ENCODE data around the gene DERA.
"Not testable (repeated sequence)": the region's sequence is repeated elsewhere in the genome, so short reads cannot be mapped to it uniquely, and the experiment has no call there.

DERA gene

DNA sequence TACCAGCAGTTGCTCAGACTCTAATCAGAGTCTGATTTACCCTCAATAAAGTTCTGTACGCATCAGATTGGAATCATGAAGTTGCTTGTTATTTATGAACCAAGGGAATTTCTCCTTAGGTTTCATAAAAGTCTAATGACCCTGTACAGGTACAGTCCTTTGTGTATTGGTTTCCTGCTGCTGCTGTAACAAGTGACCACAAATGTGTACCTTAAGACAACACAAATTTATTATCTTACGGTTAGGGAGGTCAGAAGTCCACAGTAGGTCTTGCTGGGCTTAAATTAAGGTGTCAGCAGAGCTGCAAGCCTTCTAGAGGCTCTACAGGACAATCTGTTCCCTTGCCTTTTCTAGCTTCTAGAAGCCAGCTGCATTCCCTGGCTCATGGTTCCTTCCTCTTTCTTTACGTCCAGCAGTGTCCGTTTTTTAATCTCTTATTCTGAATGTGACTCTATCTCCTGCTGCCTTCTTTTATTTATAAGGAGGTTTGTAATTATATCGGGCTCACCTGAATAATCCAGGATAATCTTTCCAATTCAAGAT lies 6.7 kb upstream of the DERA start:
- DNase-seq (ENCODE audit: low read depth) = no peak

DNA sequence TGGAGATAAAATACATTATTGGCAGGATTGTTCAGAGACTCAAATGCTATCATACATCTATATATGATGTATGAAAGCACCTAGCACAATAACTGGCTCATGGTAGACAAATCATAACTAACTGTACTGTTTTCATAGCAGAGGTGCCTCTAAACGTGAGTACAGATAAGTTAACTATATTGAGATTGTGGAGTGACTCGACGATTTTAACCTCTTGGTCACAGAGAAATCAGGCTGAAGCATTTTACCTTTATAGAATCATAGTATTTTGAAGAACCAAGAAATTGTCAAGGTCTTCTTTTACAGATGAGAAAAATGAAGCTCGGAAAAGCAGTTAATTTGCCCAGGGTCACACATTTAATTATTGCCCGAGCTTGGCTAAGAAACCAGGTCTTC lies 666 bp upstream of the DERA start:
- DNase-seq (ENCODE audit: low read depth) = no peak

DNA sequence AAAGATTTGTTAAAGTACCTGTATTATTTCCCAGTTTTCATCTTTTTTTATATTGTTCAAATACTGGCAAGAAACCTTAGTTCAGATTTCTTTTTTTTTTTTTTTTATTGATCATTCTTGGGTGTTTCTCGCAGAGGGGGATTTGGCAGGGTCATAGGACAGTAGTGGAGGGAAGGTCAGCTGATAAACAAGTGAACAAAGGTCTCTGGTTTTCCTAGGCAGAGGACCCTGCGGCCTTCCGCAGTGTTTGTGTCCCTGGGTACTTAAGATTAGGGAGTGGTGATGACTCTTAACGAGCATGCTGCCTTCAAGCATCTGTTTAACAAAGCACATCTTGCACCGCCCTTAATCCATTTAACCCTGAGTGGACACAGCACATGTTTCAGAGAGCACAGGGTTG lies 799 bp downstream of the DERA start:
- not testable (repeated sequence) for DNase-seq (ENCODE audit: low read depth)

DNA sequence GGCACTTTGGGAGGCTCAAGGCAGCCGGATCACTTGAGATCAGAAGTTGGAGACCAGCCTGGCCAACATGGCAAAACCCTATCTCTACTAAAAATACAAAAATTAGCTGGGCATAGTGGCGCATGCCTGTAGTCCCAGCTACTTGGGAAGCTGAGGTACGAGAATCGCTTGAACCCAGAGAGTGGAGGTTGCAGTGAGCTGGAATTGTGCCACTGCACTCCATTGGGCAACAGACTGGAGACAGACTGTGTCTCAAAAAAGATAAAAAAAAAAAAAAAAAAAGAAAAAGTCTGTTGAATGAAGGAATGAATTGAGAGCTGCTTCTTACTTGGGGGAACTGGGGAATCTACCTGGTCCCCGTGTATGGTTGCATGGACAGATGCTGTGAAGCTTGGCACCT lies 3.0 kb downstream of the DERA start:
- not testable (repeated sequence) for DNase-seq (ENCODE audit: low read depth)

DNA sequence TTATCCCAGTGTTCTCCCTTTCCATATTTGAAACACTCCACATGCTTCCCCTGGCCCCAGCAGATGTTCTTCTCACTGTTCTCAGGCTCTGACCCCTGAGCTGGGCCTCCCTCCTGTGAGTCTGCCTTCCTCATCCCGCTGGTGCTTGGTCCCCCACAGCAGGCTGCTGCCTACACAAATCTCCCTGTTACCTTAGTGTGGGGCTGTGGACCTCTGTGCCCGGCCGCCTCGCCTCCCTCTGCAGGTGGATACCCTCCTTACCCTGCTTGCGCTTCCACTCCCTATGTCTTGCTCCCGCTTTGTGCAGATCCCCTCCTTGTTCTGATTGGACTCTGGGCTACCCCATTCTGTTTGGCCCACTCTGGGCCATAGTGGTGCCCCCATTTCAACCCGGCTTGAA lies 6.9 kb downstream of the DERA start:
- DNase-seq (ENCODE audit: low read depth) = no peak

DNA sequence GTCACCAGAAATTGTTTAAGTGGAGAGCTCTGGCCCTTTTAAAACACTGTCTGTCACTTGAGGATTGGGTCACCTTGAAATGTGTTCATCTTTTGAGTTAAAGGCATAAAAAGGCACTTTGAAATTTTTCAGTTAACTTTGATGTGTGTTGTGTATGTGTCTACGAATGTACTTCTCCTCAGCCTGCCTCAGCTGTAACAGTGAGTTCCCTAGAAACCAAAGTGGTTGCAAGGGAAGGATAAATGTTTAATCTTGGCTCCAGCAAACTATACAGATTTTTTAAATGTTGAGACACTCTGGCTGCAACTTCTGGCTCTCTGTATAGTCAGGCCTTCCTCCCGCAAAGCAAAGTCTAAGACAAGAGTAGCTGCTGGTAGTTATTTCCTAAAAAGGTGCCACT lies 8.3 kb downstream of the DERA start:
- no peak for DNase-seq (ENCODE audit: low read depth)

DNA sequence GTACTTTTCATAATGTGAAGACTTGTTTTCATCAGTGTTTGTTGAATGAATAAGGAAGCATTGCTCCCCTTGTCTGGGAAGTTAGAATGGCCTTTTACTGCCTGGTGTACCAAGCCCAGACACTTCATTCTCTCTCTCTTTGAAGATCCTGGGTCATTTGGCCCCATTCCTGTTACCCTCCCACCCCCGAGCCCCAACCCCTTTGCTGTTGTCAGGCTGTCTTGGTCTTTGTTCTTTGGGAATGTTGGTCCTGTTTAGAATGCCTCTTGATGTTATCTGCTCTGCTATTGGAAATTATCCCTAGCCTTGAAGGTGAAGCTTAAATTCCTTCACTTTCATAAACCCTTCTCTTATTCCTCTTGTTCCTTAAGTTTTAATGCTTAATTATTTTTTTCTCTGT lies 13.8 kb downstream of the DERA start:
- no peak for DNase-seq (ENCODE audit: low read depth)

DNA sequence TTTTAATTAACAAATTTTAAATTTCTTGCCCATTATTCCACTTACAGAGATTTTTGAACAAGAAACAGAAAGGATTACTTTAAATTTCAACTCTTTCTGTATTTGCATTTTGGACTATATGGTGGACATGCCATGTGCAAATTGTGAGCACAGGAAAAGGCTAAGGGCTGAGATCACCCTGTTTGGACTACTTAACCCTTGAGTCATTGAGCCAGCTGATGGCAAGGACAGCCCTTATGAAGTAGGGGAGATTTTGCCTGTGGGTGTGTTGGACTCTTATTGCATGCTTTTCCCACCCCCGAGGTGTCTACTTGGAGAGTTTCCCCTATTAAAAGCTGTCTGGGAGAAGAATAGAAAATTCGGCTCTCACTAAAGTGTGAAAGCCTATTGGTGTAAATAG lies 17.2 kb downstream of the DERA start:
- no peak for DNase-seq (ENCODE audit: low read depth)

DNA sequence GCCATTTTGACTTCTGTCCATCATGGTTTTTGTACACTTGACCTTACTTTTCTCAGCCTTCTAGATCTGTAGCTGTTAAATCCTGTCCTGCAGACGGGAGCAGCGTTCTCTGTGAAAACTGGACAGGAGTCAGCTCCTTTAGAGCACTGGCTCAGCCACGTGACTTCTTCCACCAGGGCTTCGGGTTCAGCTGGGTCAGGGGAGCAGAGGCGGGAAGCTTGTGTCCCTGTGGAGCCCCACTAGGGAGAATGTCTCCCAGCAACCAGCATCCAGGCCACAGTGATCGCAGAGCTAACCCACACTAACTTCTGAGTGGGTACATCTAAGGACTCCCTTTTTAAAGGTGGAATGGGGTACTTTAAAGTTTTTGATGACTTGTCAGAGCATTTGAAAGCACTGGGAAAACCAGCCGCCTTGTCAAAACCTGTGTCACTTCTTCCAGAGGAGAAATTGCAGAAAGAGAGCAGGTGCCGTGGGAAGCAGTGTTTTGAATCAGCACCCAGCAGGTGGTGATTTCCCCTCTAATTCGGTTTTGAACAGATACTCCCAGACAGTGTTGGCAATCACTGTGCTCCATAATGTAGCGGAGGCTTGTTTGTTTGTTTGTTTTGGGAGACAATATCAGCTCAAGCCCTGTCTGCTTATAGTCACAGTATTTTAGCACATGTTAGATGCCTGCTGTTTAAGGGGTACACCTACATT lies 17.9 kb downstream of the DERA start:
- DNase-seq (ENCODE audit: low read depth) = no peak

DNA sequence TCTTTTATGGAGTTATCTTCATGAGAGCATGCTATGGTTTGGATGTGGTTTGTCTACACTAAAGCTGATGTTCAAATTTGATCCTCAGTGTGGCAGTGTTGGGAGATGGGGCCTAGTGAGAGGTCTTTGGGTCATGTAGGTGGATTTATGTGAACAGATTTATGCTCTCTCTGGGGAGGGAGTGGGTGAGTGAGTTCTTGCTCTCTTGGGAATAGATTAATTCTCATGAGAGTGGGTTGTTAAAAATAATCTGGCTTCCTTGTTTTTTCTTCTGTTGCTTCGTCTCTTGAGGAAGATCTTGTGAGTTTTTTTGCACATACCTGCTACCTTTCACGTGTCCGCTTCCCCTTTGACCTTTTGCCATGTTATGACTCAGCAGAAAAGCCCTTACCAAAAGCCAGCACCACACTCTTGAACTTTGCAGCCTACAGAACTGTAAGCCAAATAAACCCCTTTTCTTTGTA lies 20.5 kb downstream of the DERA start:
- DNase-seq (ENCODE audit: low read depth) = no peak

DNA sequence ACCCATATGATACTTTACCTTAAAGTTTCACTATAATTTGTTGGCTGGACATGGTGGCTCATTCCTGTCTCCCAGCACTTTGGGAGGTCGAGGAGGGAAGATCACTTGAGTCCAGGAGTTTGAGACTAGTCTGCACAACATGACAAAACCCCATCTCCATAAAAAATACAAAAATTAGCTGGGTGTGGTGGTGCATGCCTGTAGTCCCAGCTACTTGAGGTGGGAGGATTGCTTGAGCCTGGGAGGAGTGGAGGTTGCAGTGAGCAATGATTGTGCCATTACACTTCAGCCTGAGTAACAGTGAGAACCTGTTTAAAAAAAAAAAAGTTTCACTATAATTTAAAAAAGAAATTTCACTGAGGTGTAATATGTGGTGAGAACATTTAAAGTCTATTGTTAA lies 21.2 kb downstream of the DERA start:
- DNase-seq (ENCODE audit: low read depth) = no peak

DNA sequence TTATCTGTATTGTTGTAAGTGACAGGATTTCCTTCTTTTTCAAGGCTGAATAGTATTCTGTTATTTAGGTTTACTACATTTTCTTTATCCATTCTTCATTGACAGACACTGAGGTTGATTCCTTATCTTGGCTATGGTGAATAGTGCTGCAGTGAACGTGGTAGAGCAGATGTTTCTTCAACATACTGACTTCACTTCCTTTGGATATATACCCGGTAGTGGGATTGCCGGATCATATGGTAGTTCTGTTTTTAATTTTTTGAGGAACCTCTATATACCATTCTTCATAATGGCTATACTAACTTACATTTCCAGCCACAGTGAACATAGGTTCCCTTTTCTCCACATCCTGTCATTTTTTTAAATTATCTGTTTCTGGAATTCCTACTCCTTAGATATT lies 21.8 kb downstream of the DERA start:
- no peak for DNase-seq (ENCODE audit: low read depth)

DNA sequence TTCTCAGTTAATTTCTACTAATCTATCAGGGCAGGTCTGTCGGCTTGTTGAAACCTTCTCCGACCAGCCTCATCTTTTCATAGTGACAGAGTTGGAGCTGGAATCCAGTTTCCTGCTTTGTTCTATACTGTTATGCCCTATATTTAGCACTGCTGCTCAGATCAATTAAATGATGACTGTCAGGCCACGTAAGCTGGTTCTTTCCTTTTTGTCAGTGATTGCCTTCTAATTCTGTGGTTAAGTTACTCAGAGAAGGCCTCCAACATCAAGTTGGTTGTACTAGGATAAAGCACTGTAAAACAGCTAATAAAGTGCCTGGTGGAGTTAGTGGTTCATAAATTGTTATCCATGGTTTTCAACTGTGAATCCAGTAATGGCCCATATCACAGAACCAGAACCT lies 22.6 kb downstream of the DERA start:
- no peak for DNase-seq (ENCODE audit: low read depth)

DNA sequence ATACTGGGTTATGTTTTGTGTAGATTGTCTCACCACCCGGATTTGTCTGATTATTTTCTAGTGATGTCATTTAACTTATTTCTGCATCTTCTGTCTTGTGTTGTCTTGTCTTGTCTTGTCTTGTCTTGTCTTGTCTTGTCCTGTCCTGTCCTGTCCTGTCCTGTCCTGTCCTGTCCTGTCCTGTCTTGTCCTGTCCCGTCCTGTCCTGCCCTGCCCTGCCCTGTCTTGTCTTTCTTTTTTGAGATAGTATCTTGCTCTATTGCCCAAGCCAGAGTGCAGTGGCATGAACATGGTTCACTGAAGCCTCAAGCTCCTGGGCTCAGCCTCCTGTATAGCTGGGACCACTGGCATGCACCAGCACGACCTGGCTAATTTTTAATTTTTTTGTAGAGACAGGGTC lies 25.6 kb downstream of the DERA start:
- no peak for DNase-seq (ENCODE audit: low read depth)

DNA sequence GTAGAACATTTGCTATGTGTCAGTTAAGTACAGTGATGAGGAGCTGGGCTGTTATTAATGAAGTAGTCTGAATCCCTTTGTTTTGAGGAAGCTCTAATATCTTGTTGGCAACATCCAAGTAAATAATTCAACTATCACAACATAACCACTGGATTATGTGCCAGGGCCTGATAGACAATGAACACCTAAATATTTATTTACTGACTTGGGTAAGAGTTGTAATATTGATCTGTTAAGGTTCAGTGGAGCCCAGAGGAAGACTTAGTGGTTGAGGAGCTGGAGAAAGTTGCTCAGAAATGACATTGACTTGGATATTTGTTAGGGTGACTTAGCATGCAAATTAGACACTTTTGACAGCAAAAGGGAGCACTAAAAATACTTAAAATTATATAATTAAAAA lies 26.8 kb downstream of the DERA start:
- DNase-seq (ENCODE audit: low read depth) = no peak

DNA sequence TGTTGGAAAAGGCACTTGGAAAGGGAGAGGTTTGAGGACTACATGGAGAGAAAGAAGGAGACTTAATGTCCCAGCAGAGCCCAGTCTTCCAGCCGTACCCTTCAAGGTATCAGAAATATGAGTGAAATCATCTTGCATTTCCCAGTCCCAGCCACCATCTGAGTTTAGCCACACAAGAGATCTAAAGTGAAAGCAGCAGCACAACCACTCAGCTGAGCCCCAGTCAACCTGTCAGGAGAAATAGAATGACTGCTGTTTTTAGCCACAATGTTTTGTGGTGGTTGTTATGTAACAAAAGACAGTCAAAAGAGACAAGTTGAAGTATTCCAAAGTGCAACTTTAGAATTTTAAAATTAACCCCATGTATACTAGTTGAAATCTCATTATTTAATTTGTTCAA lies 28.0 kb downstream of the DERA start:
- no peak for DNase-seq (ENCODE audit: low read depth)

DNA sequence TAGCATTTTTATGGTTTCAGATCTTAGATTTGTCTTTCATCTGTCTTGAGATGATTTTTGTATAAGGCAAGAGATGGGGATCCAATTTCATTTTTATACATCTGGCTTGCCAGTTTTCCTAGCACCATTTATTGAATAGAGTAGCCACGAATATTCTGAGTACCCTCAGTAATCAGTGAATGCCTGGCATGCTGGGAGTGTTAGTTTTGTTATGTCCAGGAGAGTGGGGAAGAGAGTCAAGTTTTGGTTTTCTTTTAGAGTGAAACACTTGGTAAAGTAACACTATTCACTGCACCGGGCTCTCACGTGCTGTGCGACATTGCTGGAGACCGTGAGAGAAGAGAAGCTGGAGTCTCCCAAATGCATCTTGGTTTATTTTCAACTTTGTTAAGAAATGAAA lies 31.3 kb downstream of the DERA start:
- no peak for DNase-seq (ENCODE audit: low read depth)

DNA sequence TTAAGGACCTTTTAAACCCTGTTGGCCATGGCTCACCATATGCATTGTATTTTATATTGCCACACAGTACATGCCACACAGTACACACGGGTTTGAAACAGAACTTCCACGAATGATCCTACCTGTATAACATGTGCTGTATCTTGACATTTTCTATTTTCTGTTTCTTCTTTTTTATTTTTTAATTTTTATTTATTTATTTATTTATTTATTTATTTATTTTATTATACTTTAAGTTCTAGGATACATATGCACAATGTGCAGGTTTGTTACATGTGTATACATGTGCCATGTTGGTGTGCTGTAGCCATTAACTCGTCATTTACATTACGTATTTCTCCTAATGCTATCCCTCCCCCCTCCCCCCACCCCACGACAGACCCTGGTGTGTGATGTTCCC lies 32.4 kb downstream of the DERA start:
- not testable (repeated sequence) for DNase-seq (ENCODE audit: low read depth)

DNA sequence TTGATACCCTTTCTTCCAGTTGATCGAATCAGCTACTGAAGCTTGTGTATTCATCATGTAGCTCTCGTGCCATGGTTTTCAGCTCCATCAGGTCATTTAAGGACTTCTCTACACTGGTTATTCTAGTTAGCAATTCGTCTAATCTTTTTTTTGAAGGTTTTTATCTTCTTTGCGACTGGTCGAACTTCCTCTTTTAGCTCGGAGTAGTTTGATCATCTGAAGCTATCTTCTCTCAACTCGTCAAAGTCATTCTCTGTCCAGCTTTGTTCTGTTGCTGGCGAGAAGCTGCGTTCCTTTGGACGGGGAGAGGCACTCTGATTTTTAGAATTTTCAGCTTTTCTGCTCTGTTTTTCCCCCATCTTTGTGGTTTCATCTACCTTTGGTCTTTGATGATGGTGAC lies 37.3 kb downstream of the DERA start:
- DNase-seq (ENCODE audit: low read depth) = not testable (repeated sequence)

DNA sequence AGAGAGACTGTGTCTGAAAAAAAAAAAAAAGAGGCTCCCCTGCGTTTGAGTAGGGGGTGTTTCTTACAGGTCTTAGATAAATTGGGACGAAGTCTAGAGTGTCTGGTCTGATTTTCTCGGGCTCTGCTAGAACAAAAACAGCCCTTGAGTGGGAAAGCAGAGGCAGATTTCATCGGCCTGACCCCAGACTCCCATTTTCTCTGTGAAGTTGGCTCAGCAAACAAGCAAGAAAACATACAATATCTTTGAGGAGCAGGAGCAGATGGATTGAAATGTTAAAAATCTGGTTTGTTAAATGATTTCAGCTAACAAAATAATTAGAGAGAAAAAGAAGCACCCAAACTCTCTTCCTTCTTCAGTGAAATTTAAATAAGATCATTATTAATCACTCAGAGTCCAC lies 44.1 kb downstream of the DERA start:
- DNase-seq (ENCODE audit: low read depth) = no peak

DNA sequence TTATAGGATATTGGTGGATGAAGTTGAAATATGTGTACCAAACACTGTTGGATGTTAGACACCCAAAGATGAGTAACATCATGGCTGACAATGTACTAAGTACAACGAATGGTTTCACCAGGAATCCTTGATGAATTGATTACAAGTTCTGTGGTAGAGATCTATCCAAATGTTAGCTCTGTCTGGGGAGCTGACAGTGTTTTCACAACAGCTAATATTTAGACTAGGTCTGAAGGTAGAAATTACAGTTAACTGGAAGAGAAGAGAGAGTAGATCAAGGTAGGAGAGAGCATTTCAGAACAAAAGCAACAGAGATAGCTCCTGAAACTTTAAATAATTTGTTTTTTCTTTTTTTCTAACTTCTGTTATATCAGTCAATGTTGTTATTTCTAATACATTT lies 44.9 kb downstream of the DERA start:
- no peak for DNase-seq (ENCODE audit: low read depth)

DNA sequence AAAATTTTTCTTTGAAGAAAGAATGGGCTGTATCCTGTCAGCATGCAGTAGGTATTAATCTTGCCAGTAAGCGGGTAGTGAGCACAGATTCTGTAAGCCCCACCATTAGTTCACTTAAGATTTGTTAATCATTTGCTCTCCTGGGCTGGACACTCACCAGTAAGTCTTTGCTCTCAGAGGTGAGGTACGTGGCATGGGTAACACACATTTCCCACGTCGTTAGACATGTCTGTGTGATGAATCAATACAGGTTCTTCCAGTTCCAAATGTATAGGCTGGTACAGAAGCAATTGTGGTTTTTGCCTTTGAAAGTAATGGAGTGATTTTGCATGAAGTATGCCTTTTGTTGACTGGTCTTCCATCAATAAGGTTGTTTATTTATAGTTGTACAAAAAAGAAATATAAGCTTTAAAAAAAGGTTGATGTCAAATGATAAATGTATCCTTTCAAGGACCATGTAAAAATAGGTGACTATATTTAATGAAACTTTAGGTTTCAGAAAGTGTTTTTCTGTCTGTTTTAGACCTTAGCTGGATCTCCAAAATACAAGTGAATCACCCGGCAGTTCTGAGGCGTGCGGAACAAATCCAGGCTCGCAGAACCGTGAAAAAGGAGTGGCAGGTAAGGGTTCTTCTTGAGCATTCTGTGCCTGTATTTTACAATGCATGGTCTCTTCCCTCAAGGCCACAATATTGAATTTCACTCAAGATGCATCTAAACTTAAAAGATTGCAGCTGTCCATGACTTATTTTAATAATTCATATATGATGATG lies 45.5 kb downstream of the DERA start:
- no peak for DNase-seq (ENCODE audit: low read depth)

DNA sequence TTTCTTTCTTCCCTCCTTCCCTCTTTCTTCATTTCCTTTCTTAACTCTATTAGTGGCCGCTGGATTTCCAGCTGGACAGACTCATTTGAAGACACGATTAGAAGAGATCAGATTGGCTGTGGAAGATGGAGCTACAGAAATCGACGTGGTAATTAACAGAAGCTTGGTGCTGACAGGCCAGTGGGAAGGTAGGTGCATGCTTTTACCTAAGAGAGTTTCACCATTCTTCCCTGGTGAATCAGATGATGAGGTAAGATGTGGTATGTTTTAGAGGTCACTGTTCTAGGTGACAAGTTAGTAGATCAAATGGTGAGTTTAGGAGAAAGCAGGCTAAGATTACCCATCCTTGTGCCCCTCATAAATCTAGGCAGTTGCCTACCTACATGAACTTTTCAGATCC lies 51.6 kb downstream of the DERA start:
- DNase-seq (ENCODE audit: low read depth) = no peak

DNA sequence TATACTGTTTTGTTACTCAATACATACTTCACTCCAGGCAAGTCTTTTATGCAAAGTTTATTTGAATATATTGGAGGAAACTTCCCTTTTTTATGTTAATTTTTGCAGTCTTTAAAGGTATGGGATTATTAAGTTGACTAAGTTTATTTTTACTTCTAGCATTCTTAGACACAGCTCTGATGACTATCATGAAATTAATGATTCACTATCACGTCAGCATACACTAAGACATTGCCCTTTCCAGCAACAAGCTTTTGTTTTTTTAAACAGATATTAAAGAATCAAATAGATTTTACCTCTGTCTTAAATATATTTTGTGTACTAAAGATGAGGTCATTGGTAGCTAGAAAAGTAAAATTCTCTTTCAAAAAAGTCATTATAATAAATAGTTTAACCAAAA lies 52.1 kb downstream of the DERA start:
- DNase-seq (ENCODE audit: low read depth) = no peak
